ENCODE results near the gene MAP2K7. TPM values are rescaled to one million over a fixed set of nuclear protein-coding genes. Genes with fewer than 3 reads are reported as not detected.

The MAP2K7 gene
- total RNA-seq, 1 experiment from 2014 or later: 59.1 TPM

DNA sequence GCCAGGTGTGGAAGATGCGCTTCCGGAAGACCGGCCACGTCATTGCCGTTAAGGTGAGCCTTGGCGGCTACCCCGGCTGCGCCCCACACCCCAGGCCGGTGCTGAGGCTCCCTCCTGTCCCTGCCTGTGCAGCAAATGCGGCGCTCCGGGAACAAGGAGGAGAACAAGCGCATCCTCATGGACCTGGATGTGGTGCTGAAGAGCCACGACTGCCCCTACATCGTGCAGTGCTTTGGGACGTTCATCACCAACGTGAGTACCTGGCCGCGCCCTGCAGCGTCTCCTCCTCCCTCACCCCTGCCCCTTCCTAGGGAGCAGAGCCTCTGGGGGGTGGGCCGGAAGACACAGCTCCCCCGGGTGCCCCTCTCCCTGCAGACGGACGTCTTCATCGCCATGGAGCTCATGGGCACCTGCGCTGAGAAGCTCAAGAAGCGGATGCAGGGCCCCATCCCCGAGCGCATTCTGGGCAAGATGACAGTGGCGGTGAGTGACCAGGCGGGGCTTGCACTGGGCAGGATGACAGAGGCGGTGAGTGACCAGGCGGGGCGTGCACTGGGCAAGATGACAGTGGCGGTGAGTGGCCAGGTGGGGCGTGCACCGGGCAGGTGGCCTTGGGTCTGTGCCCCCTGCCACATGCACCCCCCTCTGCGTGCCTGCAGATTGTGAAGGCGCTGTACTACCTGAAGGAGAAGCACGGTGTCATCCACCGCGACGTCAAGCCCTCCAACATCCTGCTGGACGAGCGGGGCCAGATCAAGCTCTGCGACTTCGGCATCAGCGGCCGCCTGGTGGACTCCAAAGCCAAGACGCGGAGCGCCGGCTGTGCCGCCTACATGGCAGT, 6.9 kb downstream of the MAP2K7 start:
- no peaks in the 10 kb centered on the region for H3K9me3 ChIP-seq (ENCODE audit: control insufficient read depth in 1 of 2, insufficient read depth in 1 of 2, low read depth in 1 of 2, low read length in 2 of 2)
- peaks cover 5 to 6% of the 10 kb centered on the region in 2 experiments; a peak in 3 of 4 replicates for H3K36me3 ChIP-seq (ENCODE audit: control insufficient read depth in 1 of 2, insufficient read depth in 2 of 2, low read length in 2 of 2)
- ChIA-PET POLR2A (no interaction called here), CTCF (interaction anchor here (1.3 kb wide), 1 partner anchor 10 kb away, joined by 5 read pairs; the partner anchor contains the start of gene SNAPC2), RAD21 (ENCODE audit: low non-redundant PET in 1 of 2, low total read pairs in 2 of 2, uncharacterized antibody in 2 of 2, unreplicated experiment in 2 of 2) (no interaction called here)
- ATAC-seq (no peak), DNase-seq (ENCODE audit: low read depth, low spot score) (no peak)
- H3K4me3 ChIP-seq (replicated peaks in 1 of 2; ENCODE audit: low read depth in 1 of 2, low read length in 2 of 2): no peak overlapping the region
- H3K4me1 ChIP-seq (ENCODE audit: control insufficient read depth in 1 of 2, insufficient read depth in 2 of 2, low read length in 2 of 2): peaks cover 0 to 7% of the 10 kb centered on the region in 2 experiments; a peak in 2 of 4 replicates
- peaks cover 38% of the 10 kb centered on the region for H3K79me2 ChIP-seq (ENCODE audit: insufficient read depth, low read length)
- H3K27me3 ChIP-seq (ENCODE audit: insufficient read depth, low read length): no peaks in the 10 kb centered on the region
- no peaks in the 10 kb centered on the region for H3K9me2 ChIP-seq (ENCODE audit: insufficient read depth)
- no peak overlapping the region for H3K9ac ChIP-seq (ENCODE audit: low read length)
- H4K20me1 ChIP-seq (ENCODE audit: insufficient read depth): no peaks in the 10 kb centered on the region
- no TSS peak for BruUV-seq (replicated peaks)
- no peak overlapping the region for H2AFZ ChIP-seq (ENCODE audit: low read depth, low read length, poor library complexity, severe bottlenecking)
- TF ChIP-seq, protein P1, sequence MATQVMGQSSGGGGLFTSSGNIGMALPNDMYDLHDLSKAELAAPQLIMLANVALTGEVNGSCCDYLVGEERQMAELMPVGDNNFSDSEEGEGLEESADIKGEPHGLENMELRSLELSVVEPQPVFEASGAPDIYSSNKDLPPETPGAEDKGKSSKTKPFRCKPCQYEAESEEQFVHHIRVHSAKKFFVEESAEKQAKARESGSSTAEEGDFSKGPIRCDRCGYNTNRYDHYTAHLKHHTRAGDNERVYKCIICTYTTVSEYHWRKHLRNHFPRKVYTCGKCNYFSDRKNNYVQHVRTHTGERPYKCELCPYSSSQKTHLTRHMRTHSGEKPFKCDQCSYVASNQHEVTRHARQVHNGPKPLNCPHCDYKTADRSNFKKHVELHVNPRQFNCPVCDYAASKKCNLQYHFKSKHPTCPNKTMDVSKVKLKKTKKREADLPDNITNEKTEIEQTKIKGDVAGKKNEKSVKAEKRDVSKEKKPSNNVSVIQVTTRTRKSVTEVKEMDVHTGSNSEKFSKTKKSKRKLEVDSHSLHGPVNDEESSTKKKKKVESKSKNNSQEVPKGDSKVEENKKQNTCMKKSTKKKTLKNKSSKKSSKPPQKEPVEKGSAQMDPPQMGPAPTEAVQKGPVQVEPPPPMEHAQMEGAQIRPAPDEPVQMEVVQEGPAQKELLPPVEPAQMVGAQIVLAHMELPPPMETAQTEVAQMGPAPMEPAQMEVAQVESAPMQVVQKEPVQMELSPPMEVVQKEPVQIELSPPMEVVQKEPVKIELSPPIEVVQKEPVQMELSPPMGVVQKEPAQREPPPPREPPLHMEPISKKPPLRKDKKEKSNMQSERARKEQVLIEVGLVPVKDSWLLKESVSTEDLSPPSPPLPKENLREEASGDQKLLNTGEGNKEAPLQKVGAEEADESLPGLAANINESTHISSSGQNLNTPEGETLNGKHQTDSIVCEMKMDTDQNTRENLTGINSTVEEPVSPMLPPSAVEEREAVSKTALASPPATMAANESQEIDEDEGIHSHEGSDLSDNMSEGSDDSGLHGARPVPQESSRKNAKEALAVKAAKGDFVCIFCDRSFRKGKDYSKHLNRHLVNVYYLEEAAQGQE (IDR thresholded peaks at IDR 0.05; ENCODE audit: low read depth): no peak
- no peak for TF ChIP-seq CEBPB (IDR thresholded peaks at IDR 0.05; ENCODE audit: low read depth)
- TF ChIP-seq SIN3A (IDR thresholded peaks at IDR 0.05; ENCODE audit: low read depth): no peak
- TF ChIP-seq EGR1 (IDR thresholded peaks at IDR 0.05; ENCODE audit: low read depth): no peak
- TF ChIP-seq CTCF (IDR thresholded peaks at IDR 0.05 in 2 of 3, conservative IDR thresholded peaks at IDR 0.05 in 1 of 3; ENCODE audit: borderline replicate concordance in 1 of 3, insufficient read depth in 1 of 3, low read depth in 2 of 3, low read length in 2 of 3): no peak
- H3K27ac ChIP-seq (ENCODE audit: low read depth, low read length): no peak overlapping the region
- intact Hi-C loops (cut with micrococcal nuclease): no loop called here
- no peak overlapping the region for H3K4me2 ChIP-seq (ENCODE audit: low read length)

Data from HCT116 (cell line).